Glomerular visceral epithelial cell (primary cell): ENCODE measurements around the gene CCDC30.
"Not testable (repeated sequence)": the region's sequence is repeated elsewhere in the genome, so short reads cannot be mapped to it uniquely, and the experiment has no call there.

Experiments
- DNase-seq: peaks from one replicate; pipeline ENCODE4 v3.0.0-alpha.2; 2016; ENCODE audit errors: extremely low spot score

CCDC30 gene

DNA sequence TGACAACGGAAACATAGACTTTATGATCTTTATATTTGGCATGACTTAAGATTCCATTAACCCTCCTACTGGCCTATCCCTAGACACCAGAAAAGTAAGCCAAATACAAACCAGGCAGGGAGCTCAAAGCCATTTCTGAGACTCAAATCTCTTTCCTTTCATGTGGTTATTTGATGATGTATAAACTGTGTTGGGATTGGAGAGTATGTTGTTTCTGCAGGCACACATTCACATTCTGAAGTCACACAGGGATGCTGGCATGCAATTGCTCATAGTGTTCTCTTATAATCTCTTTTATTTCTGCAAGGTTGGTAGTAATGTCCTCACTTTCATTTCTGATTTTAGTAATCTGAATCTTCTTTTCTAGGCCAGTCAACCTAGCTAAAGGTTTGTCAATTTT, 13.0 kb upstream of the CCDC30 start:
- DNase-seq = no peak

DNA sequence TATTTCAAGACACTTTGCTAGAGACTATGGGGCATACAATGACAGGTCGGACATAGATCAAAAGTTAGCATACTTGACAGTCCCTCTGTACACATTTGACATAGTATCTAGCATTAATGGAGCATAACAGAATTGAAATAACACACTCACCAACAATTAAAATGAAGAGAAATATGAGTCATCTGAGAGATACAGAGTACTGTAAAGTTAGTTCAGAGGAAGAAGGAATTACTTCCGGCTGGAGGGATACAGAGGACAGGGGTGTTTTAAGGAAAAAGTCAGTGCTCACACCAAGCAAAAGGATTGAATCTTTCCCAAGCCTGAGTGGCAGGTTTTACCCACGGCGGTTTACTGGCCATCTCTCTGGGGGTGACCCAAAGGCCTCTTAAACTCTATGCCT, 9.7 kb upstream of the CCDC30 start:
- DNase-seq = peak; percentile 49

DNA sequence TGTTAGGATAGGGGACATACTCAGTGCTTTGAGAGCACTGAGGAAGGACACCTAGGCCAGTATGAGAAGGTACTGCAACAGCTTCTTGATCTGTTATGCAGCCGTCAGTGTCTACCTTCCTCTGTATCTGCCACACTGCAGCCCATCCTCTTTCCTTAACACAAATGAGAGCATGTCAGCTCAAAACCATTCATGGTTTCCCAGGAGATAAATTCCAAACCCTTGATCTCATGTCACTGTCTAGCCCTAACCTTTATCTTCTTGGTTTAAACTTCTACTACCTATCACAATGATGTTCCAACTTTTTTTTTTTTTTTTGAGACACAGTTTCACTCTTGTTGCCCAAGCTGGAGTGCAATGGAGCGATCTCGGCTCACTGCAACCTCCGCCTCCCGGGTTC, 8.7 kb upstream of the CCDC30 start:
- peak; percentile 75 for DNase-seq

DNA sequence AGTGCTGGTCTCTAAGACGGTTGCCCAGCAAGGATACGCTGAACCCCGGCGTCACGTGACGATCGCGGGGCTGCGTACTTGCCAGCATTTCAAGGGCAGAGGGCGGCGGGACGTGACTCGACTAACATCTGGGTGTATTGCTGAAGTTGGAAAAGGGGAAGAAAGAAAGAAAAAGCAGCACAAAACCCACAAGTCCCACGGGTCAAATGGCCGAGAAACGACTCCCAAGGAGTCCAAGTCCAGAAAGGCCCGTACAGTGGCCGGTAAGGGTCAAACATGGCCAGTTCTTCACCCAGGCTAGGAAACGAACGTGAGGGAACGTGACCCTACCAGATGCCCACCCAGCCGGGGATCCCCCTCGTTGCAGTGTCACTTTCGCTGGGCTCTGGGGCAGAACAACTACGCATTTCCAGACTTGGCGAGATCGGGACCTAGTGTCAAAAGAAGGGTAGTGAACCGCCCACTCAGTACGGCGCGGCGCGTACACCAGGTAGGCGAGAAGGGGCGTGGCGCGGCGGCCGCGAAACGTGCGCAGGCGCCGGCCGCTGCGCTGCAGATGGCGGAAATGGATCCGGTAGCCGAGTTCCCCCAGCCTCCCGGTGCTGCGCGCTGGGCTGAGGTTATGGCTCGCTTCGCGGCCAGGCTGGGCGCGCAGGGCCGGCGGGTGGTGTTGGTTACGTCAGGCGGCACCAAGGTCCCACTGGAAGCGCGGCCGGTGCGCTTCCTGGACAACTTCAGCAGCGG, 6.9 kb upstream of the CCDC30 start, which contains the start of the genes PPCS and ZMYND12:
PPCS (plus strand) TSS at position 534 of the 744 bp plus-strand sequence; CDS start at position 557, 23 bp downstream.
ZMYND12 (minus strand) TSS at position 13 of the 744 bp plus-strand sequence. CDS start 25 bp downstream, outside the sequence.
- DNase-seq = peak; percentile 83

DNA sequence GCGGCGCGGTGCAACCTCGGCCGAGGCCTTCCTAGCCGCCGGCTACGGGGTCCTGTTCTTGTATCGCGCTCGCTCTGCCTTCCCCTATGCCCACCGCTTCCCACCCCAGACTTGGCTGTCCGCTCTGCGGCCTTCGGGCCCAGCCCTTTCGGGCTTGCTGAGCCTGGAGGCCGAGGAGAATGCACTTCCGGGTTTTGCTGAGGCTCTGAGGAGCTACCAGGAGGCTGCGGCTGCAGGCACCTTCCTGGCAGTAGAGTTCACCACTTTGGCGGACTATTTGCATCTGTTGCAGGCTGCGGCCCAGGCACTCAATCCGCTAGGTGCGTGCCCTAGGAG, 6.4 kb upstream of the CCDC30 start:
- peak; percentile 59 for DNase-seq

DNA sequence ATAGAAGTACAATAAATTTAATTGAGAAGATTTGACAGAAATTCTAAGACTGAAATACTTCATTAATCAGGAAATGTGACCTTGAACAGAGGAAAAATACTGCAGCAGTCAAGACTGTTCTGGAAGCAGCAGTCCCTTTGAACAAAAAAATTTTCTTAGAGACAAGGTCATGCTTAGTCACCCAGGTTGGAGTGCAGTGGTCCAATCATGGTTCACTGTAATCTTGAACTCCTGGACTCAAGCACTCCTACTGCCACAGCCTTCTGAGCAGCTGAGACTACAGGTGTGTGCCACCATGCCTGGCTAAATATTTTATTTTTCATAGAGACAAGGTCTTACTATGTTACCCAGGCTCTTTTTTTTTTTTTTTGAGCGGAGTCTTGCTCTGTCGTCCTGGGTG, 1.9 kb upstream of the CCDC30 start:
- no peak for DNase-seq

DNA sequence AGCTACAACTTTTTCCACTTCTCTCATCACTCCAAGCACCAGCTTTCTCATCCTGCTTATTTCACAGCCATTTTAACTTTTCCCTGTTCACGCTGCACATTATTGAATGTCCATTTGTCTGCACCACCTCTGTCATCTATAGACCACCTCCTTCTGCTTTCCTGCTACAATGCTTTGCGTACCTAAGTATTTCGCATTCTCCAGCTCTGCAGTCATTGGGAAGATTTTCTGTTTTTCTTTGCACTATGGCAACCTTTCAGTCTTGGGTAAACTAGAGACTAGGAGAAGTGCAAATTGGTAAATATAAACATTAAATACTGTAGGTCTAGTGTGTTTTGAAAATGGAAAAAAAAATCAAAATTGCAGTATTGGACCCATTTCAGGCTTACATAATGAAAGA, 835 bp downstream of the CCDC30 start:
- DNase-seq = peak; percentile 11

DNA sequence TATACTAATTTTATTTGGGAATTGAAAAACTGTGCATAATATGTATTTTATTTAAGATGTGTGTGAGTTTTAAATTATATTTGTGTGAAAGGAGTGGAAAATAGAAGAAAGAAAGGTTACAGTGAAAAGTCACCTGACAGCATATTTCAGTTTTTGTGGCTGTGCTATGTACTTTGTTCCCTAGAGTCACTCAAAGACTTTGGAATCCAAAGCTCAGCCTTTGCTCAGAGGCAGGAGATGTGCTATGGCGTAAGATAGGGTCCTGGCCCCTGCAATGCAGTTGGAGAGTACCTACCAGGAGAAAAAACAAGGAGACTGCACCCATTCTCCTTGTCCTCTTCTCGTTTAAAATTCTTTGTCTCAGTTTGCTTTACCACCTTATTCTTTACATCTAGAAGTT, 2.9 kb downstream of the CCDC30 start:
- DNase-seq = no peak

DNA sequence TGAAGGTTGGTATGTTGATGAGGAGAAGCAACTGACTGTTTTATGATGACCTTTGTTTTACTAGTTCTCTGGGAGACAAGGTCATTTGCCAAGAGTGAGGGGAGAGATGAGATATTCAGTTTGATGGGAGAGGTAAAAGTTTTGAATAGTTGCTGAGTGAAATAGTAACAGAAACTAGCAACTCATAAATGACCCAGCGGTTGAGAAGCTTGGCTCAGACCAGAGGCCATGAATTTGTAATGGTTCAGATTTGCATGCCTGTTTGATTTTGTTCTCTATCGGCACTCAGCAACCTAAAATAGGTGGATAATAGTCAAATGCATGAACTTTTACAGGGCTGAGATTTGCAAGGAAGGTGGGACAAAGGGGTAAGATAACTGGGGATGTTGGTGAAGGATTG, 6.6 kb downstream of the CCDC30 start:
- no peak for DNase-seq

DNA sequence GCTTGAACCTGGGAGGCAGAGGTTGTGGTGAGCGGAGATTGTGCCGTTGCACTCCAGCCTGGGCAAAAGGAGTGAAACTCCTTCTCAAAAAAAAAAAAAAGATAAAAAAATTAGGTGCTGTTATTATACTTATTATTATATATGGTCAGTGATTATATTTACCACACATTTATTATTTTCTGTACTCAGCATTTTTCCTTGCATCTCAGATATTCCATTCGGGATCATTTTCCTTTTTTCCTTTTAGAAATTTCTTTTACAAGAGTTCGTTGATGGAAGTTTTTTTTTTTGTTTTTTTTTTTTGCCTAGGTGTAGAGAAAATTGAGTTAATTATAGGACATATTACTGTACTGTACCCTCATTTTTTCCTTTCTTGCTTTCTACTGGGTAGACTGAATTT, 13.5 kb downstream of the CCDC30 start:
- DNase-seq = no peak

DNA sequence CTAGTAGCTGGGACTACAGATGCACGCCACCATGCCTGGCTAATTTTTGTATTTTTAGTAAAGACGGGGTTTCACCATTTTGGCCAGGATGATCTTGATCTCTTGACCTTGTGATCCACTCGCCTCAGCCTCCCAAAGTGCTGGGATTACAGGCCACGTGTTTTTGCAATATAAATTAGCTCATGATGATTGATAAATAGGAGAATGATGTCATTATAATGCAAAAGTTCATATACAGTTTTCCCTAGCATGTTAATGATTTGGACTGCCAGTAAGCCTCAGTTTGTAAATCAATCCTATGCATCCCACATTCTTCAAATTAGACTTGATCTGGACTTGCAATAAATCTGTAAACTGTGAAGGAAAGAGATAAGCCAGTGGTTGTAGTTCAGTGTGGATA, 14.3 kb downstream of the CCDC30 start:
- DNase-seq = not testable (repeated sequence)

DNA sequence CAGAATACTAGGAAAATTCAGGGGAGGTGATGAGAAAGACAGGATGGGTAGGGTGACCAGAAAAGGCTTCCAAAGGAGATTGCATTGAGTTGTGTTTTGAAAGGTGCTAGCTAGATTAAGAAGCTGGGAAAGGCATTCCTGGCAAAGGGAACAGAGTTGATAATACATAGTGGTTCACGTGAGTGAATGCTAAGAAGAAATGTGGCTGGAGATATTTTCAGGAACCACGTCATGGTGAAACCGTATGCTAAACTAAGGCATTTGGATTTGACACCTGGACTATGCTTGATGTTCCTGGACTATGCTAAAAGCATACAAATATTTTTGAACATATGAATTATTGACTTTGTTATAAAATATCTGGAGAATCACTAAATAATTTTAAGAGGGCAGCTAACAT, 14.7 kb downstream of the CCDC30 start:
- no peak for DNase-seq

DNA sequence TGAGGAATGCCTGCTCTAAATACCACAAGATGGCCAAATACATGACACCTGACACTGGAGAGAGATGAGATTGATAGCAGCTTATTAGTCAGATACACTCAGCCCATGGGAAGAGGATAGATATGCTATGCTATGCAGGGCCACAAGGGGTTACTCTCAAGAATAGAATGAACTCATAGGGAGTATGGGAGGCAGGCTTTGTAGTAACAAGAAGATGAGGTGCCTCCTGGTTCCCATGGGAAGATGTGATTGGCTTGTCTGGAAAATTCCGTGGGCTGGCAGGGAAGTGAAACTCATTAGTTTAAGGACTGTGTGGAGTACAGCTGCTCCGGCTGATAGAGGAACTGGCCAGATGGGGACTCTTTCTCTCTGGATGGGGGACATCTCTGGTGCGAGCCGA, 16.5 kb downstream of the CCDC30 start:
- no peak for DNase-seq

DNA sequence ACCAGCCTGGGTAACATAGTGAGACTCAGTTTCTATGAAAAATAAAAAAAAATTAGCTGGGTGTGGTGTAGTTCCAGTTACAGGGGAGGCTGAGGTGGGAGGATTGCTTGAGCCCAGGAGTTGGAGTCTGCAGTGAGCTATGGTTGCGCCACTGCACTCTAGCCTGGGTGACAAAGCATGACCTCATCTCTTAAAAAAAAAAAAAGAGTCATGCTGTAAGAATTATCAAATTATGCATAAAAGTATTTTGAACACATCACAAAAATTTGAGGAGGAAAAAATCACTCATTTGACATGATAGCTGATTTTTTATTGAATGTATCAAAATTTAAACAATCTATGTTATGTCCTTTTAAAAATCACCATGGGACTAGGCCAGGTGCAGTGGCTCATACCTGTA, 17.8 kb downstream of the CCDC30 start:
- no peak for DNase-seq

DNA sequence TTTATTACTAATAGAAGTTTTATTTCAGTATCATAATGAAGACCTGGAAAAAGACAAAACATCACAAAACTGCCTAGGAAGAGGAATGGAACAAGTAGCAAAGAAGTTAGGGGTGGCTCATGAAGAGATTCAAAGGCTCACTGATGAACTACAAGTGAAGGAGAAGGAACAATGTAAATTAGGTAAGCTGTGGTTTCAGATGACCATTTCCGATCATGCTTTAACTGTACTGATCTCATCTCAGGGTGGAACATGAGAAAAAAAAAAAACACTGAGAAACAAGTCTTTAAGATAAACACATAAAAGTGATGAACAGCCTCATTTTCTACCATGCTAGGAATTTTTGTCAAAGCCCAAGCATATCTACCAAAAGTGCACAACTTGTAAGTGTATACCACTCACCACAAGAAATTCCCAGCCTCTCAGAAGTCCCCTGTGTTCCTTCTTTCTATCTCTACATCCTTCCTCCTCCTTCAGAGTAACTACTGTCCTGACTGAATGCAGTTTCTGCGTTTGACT, 19.6 kb downstream of the CCDC30 start:
- DNase-seq = no peak

DNA sequence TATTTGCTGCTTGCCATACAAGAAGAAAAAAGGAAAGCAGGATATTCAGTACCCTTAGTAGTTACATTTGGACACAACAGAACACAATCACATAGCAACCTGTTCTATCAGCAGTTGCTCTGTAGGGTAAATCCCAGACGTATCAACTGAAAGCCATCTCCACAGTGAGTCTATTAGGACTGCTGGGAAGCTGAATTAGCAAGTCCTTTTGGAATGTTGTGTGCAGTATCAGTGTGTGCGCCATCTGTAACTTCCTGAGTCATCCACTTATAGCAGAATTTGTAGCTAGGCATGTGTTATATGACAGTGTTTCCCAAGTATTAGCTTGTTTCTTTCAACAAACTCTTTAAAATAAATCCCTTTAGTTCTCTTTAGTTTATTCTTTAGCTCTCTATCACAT, 21.3 kb downstream of the CCDC30 start:
- DNase-seq = peak; percentile 57

DNA sequence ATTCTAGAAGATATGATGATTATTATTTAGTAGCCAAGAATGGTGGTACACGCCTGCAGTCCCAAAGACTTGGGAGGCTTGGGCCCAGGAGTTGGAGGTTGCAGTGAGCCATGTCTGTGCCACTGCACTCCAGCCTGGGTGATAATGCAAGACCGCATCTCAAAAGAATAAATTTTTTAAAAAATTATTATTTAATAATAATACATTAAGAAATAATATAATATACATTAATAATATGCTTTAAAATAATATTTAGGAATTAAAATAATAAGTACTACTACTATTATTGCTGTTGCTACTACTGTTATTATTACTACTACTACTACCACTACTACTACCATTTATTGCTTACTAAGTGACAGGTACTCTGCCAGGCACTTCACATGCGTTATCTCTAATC, 27.2 kb downstream of the CCDC30 start:
- no peak for DNase-seq

DNA sequence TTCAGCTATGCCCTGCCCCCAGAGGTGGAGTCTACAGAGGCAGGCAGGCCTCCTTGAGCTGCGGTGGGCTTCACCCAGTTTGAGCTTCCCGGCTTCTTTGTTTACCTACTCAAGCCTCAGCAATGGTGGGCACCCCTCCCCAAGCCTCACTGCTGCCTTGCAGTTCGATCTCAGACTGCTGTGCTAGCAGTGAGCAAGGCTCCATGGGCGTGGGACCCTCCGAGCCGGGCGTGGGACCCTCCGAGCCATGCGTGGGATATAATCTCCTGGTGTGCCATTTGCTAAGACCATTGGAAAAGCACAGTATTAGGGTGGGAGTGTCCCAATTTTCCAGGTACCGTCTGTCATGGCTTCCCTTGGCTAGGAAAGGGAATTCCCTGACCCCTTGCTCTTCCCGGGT, 38.9 kb downstream of the CCDC30 start:
- DNase-seq = not testable (repeated sequence)

DNA sequence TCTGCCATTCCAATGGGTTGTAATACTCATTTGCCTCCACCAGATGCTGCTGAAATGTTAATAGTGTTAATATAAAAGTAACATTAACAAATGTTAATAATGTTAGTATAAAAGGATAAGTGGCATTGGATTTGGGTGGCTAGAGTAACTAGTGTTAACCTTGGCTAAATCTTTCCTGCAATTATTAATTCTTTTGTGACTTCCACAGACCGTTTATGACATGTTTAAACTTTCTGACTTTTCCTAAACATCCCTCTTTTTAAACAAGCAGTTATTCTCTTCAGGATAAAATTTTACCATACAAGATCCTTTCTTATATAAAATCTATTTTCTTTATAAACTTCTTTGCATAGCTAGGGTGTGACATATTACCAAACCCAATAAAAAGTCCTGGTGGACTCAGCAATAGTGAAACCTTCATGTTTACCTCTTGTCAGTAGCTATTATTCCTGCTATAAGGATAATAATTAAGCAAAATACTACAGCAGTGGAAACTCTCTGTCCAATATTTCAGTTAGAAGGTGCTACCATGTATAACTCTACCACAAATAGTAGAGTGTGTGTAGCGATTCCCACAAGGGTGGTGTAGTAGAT, 41.5 kb downstream of the CCDC30 start:
- DNase-seq = no peak

DNA sequence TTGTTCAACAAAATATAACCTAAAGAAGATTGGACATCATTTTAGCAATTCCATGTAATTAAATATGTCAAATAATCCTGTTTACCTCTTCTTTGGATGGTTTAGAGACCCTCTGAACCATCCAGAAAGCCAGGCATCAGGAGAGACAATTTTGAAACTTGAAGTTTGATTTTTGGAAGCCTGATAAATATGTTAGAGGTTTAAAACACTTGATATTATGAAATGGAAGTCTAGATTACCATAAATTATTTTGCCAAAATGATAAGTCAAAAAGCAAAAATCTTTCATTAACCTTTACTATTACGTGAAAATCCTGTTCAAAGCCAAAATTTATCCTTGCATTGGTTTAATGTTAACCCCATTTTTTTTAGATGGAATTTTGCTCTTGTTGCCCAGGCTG, 43.5 kb downstream of the CCDC30 start:
- DNase-seq = no peak

DNA sequence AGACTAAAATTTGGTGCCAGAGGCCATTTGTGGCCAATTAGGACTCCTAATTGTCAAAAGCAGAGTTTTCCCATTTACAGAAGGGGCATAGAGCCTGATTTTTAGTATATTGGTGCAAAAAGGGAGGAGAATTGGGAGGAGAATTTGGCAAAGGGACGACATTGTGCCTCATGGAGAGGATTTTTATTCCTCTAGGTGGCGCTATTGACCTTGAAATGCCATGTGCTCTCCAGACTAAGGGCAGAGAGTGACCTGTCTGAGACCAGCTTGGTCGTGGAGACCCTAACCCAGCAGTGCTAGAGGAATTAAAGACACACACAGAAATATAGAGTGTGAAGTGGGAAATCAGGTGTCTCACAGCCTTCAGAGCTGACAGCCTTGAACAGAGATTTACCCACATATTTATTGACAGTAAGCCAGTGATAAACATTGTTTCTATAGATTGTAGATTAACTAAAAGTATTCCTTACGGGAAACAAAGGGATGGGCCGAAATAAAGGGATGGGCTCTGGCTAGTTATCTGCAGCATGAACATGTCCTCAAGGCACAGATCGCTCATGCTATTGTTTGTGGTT, 48.6 kb downstream of the CCDC30 start:
- not testable (repeated sequence) for DNase-seq

DNA sequence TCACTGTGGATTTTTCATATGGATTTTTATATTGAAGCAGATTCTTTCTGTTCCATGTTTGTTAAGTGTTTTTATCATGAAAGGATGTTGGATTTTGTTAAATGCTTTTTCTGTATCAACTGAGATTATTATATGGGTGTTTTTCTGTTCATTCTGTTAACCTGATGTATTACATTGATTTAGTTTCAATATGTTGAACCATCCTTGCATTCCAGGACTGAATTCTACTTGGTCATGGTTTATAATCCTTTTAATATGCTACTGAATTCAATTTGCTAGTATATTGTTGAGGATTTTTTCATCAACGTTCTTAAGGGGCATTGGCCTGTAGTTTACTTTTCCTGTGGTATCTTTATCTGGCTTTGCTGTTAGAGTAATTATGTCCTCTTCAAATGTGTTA, 55.8 kb downstream of the CCDC30 start:
- no peak for DNase-seq

DNA sequence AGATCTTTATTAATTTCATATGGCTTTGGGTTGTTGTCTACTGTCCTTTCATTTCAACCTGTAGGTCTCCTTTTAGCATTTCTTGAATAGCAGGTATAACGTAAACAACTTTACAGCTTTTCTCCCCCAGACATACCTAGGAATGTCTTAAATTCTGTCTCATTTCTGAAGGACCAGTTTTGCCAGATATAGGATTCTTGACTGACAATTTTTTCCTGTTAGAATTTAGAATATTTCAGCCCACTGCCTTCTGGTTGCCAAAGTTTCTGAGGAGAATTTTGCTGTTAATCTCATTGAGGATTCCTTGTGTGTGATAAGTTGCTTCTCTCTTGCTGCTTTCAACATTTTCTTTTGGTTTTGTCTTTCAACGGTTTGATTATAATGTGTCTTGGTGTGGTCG, 60.1 kb downstream of the CCDC30 start:
- no peak for DNase-seq
